ENCODE measurements around the gene RTN1.

The RTN1 gene

GRCh38 chr14:59836116-59836515 is 34.5 kb downstream of the RTN1 start:
- peaks cover 7% of the 10 kb centered on the region for H3K27me3 ChIP-seq (ENCODE audit: insufficient read depth, poor library complexity, severe bottlenecking)
- DNase-seq (ENCODE audit: low read depth in 1 of 2, low spot score in 1 of 2) = no peak
- H3K27ac ChIP-seq (replicated peaks) = no peak overlapping the region
- TF ChIP-seq SPI1 (IDR thresholded peaks at IDR 0.05; ENCODE audit: borderline replicate concordance, low read depth) (no peak), CTCF (IDR thresholded peaks at IDR 0.05; ENCODE audit: insufficient read depth, low read length) (no peak), REST (IDR thresholded peaks at IDR 0.05; ENCODE audit: insufficient replicate concordance, low read depth) (no peak), GABPA (IDR thresholded peaks at IDR 0.05; ENCODE audit: low read depth) (no peak), POLR2AphosphoS5 (IDR thresholded peaks at IDR 0.05; ENCODE audit: low read depth) (no peak)
- H3K4me3 ChIP-seq (replicated peaks; ENCODE audit: insufficient read depth, low read length) = no peak overlapping the region

DNA sequence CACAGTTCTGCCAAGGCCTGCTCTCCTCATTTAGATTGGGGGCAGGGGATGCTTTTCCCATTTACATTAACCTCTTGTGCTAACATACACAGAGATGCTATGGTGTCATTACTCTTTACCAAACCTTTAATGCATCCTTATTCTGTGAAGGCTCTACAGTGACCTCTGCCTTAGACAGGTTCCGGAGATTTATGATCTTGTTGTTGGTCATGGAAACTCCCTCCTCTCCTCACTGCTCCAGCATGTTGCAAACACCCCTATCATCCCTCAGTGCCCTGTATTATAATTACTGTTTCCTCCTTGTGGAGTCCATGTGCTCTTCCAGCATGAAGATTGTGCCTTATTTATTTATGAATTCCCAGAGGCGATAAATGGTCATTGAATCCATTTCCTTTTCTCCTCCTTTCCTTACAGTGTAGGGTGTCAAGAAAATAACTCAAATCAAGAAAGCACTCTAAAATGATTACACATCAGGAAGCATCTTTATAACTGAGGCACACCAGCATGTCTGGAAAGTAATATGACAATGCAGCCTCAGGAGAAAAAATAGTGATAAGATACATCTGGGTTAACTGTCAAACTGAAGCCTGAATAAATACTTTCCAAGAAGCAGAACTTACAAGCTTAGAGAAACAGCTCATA is 37.8 kb downstream of the RTN1 start:
- H3K27me3 ChIP-seq (ENCODE audit: insufficient read depth, poor library complexity, severe bottlenecking) = no peaks in the 10 kb centered on the region
- TF ChIP-seq SPI1 (IDR thresholded peaks at IDR 0.05; ENCODE audit: borderline replicate concordance, low read depth) (no peak), CTCF (IDR thresholded peaks at IDR 0.05; ENCODE audit: insufficient read depth, low read length) (no peak), REST (IDR thresholded peaks at IDR 0.05; ENCODE audit: insufficient replicate concordance, low read depth) (no peak), GABPA (IDR thresholded peaks at IDR 0.05; ENCODE audit: low read depth) (no peak), POLR2AphosphoS5 (IDR thresholded peaks at IDR 0.05; ENCODE audit: low read depth) (no peak)
- DNase-seq (ENCODE audit: low read depth in 1 of 2, low spot score in 1 of 2) = no peak
- no peak overlapping the region for H3K27ac ChIP-seq (replicated peaks)
- no peak overlapping the region for H3K4me3 ChIP-seq (replicated peaks; ENCODE audit: insufficient read depth, low read length)

DNA sequence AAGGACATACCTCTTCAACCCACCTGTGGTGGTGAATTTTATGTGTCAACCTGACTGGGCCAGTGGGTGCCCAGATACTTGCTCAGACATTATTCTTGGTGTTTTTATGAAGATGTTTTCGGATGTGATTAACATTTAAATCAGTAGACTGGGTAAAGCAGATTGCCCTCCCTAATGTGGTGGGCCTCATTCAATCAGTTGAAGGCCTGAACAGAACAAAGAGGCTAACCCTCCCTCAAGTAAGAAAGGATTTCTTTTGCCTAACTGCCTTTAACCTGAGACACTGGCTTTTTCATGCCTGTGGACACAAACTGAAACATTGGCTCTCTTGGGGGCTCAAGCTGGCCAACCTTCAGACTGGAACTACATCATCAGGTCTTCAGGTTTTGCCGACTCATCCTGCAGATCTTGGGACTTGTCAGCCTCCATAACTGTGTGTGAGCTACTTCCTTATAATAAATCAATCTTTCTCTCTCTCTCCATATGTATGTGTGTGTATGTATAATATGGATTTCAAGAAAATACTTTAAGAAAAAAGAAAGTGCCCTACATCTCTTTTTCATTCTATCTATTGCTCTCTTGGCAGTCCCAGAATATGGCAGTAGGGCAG is 39.4 kb downstream of the RTN1 start:
- no peak for TF ChIP-seq SPI1 (IDR thresholded peaks at IDR 0.05; ENCODE audit: borderline replicate concordance, low read depth)
- TF ChIP-seq REST (IDR thresholded peaks at IDR 0.05; ENCODE audit: insufficient replicate concordance, low read depth) = no peak
- H3K4me3 ChIP-seq (replicated peaks; ENCODE audit: insufficient read depth, low read length) = no peak overlapping the region
- H3K27me3 ChIP-seq (ENCODE audit: insufficient read depth, poor library complexity, severe bottlenecking) = no peaks in the 10 kb centered on the region
- H3K27ac ChIP-seq (replicated peaks) = no peak overlapping the region
- DNase-seq (ENCODE audit: low read depth in 1 of 2, low spot score in 1 of 2) = no peak

Measured in HL-60 (cell line).